K562 (cell line): ENCODE measurements around the gene MAML3. TPM values are rescaled to one million over a fixed set of nuclear protein-coding genes. Genes with fewer than 3 reads are reported as not detected.

Experiments
- BCL6 ChIP-seq: fragments of 250-450 bp; sonication (Bioruptor Pico); IDR thresholded peaks from 2 replicates; pipeline ENCODE4 v1.4.0; 2020
- EGR1 ChIP-seq: fragments of 450-650 bp; conservative IDR thresholded peaks from 2 replicates; pipeline ENCODE4 v1.6.1; 2017; ENCODE audit warnings: mild to moderate bottlenecking
- MEIS2 ChIP-seq: fragments of 450-650 bp; IDR thresholded peaks from 2 replicates; pipeline ENCODE4 v1.6.1; 2014; ENCODE audit warnings: mild to moderate bottlenecking; ENCODE audit not compliant: partially characterized antibody
- NFIC ChIP-seq: fragments of 450-650 bp; IDR thresholded peaks from 2 replicates; pipeline ENCODE4 v1.6.1; 2017; ENCODE audit warnings: mild to moderate bottlenecking, inconsistent platforms
- NR2C1 ChIP-seq, 2 experiments: fragments of 450-650 bp; IDR thresholded peaks; 2 replicates each; pipeline ENCODE4 v1.6.1; 2017; ENCODE audit warnings: mild to moderate bottlenecking in 2 of 2, antibody characterized with exemption in 1 of 2, inconsistent platforms in 1 of 2, missing compliant biosample characterization in 1 of 2, missing genetic modification characterization in 1 of 2
- PBX2 ChIP-seq, 2 experiments: IDR thresholded peaks in 1 of 2; conservative IDR thresholded peaks in 1 of 2; 2 replicates each; pipeline ENCODE4 v1.6.1; 2016; ENCODE audit warnings: low read depth in 2 of 2, mild to moderate bottlenecking in 1 of 2, missing compliant biosample characterization in 1 of 2, missing genetic modification characterization in 1 of 2, moderate library complexity in 1 of 2
- polyA plus RNA-seq, 8 experiments: library from polyadenylated mRNA; depleted of rRNA in 4 of 8; stranded (reverse) in 5 of 8; unstranded in 3 of 8; fragments of >200 nt; fragmentation: Nextera tagmentation in 2 of 8; fragmentation: Illumina TruSeq in 1 of 8; extraction: Ambion mirVana in 2 of 8; extraction: Trizol in 1 of 8; gene quantifications; 2 replicates each; pipeline versions ENCODE4 v1.2.1 to v1.2.3, GENCODE V29; 2011 to 2014; ENCODE audit warnings: inconsistent platforms in 1 of 8, missing spikeins in 1 of 8
- total RNA-seq, 7 experiments: library from RNA; depleted of rRNA in 6 of 7; stranded (reverse); fragments of >200 nt in 6 of 7; fragmentation: Illumina TruSeq in 2 of 7; extraction: Trizol in 2 of 7; gene quantifications; 2 replicates each; pipeline versions ENCODE4 v1.2.1 to v1.2.3, GENCODE V29; 2011 to 2021; ENCODE audit warnings: low replicate concordance in 1 of 7
- TF ChIP-seq, protein P1 (sequence below): fragments of 450-650 bp; IDR thresholded peaks from 2 replicates; pipeline ENCODE4 v1.6.1; 2016; ENCODE audit warnings: mild to moderate bottlenecking, moderate library complexity
- TF ChIP-seq, protein P2 (sequence below): fragments of 250-450 bp; sonication (Bioruptor Pico); IDR thresholded peaks from 2 replicates; pipeline ENCODE4 v1.5.1; 2021; ENCODE audit warnings: mild to moderate bottlenecking

The MAML3 gene
- total and polyA plus RNA-seq, 9 of the 15 experiments (the other 6 are each of a cell fraction or from before 2014, with no cell fraction given), result 0.01 to 0.55 (median 0.25) TPM

DNA sequence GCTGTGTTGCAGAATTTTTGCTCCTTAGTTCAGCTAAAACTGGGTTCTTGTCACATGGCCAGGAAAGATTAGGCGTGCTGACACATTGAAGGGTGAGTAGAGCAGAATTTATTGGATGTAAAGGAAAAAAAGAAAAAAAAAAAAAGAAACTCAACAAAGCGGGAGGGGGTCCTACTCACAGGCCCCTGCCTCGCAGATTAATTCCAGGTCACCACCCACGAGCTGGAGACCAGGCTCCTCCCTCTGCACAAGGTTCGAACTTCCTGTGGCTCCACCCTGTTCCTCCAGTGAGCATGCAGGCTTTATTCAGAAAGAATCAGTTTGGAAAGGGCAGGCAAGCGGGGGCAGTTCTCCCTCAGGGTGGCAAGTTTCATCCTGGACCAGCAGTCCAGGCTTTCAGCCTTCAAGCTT lies 471.2 kb downstream of the MAML3 start (continued):
- TF ChIP-seq, protein P1, sequence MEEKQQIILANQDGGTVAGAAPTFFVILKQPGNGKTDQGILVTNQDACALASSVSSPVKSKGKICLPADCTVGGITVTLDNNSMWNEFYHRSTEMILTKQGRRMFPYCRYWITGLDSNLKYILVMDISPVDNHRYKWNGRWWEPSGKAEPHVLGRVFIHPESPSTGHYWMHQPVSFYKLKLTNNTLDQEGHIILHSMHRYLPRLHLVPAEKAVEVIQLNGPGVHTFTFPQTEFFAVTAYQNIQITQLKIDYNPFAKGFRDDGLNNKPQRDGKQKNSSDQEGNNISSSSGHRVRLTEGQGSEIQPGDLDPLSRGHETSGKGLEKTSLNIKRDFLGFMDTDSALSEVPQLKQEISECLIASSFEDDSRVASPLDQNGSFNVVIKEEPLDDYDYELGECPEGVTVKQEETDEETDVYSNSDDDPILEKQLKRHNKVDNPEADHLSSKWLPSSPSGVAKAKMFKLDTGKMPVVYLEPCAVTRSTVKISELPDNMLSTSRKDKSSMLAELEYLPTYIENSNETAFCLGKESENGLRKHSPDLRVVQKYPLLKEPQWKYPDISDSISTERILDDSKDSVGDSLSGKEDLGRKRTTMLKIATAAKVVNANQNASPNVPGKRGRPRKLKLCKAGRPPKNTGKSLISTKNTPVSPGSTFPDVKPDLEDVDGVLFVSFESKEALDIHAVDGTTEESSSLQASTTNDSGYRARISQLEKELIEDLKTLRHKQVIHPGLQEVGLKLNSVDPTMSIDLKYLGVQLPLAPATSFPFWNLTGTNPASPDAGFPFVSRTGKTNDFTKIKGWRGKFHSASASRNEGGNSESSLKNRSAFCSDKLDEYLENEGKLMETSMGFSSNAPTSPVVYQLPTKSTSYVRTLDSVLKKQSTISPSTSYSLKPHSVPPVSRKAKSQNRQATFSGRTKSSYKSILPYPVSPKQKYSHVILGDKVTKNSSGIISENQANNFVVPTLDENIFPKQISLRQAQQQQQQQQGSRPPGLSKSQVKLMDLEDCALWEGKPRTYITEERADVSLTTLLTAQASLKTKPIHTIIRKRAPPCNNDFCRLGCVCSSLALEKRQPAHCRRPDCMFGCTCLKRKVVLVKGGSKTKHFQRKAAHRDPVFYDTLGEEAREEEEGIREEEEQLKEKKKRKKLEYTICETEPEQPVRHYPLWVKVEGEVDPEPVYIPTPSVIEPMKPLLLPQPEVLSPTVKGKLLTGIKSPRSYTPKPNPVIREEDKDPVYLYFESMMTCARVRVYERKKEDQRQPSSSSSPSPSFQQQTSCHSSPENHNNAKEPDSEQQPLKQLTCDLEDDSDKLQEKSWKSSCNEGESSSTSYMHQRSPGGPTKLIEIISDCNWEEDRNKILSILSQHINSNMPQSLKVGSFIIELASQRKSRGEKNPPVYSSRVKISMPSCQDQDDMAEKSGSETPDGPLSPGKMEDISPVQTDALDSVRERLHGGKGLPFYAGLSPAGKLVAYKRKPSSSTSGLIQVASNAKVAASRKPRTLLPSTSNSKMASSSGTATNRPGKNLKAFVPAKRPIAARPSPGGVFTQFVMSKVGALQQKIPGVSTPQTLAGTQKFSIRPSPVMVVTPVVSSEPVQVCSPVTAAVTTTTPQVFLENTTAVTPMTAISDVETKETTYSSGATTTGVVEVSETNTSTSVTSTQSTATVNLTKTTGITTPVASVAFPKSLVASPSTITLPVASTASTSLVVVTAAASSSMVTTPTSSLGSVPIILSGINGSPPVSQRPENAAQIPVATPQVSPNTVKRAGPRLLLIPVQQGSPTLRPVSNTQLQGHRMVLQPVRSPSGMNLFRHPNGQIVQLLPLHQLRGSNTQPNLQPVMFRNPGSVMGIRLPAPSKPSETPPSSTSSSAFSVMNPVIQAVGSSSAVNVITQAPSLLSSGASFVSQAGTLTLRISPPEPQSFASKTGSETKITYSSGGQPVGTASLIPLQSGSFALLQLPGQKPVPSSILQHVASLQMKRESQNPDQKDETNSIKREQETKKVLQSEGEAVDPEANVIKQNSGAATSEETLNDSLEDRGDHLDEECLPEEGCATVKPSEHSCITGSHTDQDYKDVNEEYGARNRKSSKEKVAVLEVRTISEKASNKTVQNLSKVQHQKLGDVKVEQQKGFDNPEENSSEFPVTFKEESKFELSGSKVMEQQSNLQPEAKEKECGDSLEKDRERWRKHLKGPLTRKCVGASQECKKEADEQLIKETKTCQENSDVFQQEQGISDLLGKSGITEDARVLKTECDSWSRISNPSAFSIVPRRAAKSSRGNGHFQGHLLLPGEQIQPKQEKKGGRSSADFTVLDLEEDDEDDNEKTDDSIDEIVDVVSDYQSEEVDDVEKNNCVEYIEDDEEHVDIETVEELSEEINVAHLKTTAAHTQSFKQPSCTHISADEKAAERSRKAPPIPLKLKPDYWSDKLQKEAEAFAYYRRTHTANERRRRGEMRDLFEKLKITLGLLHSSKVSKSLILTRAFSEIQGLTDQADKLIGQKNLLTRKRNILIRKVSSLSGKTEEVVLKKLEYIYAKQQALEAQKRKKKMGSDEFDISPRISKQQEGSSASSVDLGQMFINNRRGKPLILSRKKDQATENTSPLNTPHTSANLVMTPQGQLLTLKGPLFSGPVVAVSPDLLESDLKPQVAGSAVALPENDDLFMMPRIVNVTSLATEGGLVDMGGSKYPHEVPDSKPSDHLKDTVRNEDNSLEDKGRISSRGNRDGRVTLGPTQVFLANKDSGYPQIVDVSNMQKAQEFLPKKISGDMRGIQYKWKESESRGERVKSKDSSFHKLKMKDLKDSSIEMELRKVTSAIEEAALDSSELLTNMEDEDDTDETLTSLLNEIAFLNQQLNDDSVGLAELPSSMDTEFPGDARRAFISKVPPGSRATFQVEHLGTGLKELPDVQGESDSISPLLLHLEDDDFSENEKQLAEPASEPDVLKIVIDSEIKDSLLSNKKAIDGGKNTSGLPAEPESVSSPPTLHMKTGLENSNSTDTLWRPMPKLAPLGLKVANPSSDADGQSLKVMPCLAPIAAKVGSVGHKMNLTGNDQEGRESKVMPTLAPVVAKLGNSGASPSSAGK, result 0 out of 2 replicates have a peak, but pooled peaks have one; percentile 19
- TF ChIP-seq, protein P2, sequence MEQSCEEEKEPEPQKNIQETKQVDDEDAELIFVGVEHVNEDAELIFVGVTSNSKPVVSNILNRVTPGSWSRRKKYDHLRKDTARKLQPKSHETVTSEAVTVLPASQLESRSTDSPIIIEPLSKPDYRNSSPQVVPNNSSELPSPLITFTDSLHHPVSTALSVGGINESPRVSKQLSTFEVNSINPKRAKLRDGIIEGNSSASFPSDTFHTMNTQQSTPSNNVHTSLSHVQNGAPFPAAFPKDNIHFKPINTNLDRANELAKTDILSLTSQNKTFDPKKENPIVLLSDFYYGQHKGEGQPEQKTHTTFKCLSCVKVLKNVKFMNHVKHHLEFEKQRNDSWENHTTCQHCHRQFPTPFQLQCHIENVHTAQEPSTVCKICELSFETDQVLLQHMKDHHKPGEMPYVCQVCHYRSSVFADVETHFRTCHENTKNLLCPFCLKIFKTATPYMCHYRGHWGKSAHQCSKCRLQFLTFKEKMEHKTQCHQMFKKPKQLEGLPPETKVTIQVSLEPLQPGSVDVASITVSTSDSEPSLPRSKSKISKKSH (CRISPR knock-in tag), result no peak
- TF ChIP-seq NFIC (peak; percentile 55), PBX2 (CRISPR knock-in tag; IDR thresholded peaks at IDR 0.05; ENCODE audit: low read depth) (no peak), PBX2 (tag; conservative IDR thresholded peaks at IDR 0.05; ENCODE audit: low read depth) (peak; percentile 87), MEIS2 (peak; percentile 80), NR2C1 (IDR thresholded peaks at IDR 0.05) (peak; percentile 27; the same call in 1 of the 2 replicates), NR2C1 (tag; IDR thresholded peaks at IDR 0.05) (no peak), EGR1 (peak; percentile 21; the same call in 1 of the 2 replicates), BCL6 (no peak)
